ENCODE data around the gene C3orf70.

DNA sequence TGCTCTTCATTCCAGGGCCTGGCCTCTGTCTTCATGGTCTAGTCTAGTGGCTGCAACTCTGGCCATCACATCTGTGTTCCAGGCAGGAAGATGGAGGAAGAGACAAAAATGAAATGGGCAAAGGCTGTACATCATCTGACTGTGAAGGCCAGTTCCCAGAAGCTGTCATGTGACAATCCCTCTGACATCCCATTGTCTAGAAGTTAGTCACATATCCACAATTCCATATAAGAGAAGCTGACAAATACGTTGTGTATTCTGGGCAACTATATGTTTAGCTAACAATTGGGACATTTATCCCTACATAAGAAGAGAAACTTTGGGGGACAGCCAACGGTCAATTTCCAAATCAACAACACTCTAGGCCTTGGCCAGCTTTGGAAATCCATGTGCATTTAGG is 34.5 kb upstream of the C3orf70 start:
- TF ChIP-seq POLR2AphosphoS5 (IDR thresholded peaks at IDR 0.05; ENCODE audit: low read depth) (no peak), REST (IDR thresholded peaks at IDR 0.05; ENCODE audit: insufficient replicate concordance, low read depth) (no peak), SPI1 (IDR thresholded peaks at IDR 0.05; ENCODE audit: borderline replicate concordance, low read depth) (no peak)
- TF ChIP-seq, protein P1, sequence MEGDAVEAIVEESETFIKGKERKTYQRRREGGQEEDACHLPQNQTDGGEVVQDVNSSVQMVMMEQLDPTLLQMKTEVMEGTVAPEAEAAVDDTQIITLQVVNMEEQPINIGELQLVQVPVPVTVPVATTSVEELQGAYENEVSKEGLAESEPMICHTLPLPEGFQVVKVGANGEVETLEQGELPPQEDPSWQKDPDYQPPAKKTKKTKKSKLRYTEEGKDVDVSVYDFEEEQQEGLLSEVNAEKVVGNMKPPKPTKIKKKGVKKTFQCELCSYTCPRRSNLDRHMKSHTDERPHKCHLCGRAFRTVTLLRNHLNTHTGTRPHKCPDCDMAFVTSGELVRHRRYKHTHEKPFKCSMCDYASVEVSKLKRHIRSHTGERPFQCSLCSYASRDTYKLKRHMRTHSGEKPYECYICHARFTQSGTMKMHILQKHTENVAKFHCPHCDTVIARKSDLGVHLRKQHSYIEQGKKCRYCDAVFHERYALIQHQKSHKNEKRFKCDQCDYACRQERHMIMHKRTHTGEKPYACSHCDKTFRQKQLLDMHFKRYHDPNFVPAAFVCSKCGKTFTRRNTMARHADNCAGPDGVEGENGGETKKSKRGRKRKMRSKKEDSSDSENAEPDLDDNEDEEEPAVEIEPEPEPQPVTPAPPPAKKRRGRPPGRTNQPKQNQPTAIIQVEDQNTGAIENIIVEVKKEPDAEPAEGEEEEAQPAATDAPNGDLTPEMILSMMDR (IDR thresholded peaks at IDR 0.05; ENCODE audit: insufficient read depth, low read length) = no peak
